HG02870 (cell line): ENCODE data around the gene RPUSD4.

Experiments
- ATAC-seq: cut with Tn5 transposase; IDR thresholded peaks from one replicate; pipeline ENCODE4 v1.9.1; 2021; ENCODE audit warnings: mild to moderate bottlenecking, moderate library complexity; ENCODE audit not compliant: unreplicated experiment

RPUSD4 gene

GRCh38 chr11:126214441-126214840 lies 3.0 kb upstream of the RPUSD4 start:
- ATAC-seq, result no peak

- no peak for ATAC-seq
Measured at GRCh38 chr11:126212089-126212660, 725 bp upstream of the RPUSD4 start.

GRCh38 chr11:126210871-126211235 lies 597 bp downstream of the RPUSD4 start:
- ATAC-seq, result no peak

DNA sequence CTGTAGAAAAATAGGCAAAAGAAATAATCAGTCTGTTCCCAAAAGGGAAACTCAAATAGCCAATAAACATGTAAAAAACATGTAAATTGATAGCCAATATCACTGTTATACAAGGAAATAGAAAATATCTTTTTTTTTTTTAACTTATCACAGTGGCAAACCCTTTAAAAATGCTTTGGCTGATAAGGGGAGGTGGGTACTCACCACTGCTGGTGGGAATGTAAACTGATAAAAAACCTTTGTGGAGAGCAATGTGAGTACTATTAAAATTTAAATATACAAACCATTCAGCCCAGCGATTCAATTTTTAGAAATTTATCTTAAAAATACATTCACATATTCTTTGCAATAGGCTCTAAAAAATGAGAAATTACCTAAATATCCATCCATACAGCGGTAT lies 3.6 kb downstream of the RPUSD4 start:
- ATAC-seq, result no peak

DNA sequence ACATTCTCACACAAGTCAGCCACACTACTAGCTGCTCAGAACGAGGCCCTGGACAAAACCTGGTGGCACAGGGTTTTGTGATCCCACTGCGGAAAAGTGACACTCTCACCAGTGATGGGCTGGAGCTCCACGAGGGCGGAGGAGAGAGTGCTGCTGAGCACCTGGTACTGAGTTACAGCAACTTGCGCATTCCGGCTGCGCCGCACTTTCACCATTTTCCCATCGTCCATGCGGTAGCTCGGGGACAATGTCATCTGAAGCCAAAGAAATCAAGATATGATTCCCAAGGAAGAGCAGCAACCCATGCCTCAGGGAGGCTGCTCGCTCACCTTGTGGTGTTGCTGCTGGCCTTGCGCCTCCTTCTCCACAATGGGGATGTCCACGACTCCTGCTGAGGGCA lies 6.1 kb downstream of the RPUSD4 start:
- ATAC-seq, result no peak

DNA sequence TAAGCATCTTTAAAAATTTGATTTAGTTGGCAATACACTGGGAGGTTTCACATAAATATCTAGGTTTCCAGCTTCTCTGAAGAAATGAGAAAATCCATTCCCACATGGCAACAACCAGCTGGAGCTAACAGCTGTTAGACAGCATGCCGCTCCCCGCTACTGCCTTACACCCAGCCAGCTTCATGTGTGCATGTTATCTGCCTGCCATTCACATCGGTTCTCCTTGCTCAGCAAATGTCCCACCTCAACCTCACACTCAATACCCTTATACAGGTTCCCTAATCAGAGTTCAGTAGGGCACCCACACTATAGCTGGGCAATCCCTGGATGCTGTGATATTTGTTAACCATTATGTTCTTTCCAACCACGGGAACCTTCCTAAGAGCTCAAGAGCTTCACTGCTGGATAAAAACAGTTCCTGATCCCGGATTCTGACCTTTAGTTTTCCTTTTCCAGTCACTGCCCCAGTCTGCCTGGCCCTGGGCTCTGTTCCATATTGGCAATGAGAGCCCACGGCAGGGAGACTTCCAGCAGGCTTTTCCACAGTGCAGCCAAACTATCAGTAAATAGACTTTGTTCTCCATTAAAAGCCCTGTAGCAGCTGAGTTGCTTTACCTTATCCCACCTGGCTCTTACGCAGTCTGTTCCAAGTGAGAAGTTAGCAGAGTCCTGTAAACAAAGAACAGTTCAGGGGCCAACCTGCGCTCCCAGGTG lies 8.6 kb downstream of the RPUSD4 start:
- no peak for ATAC-seq

GRCh38 chr11:126198648-126199047 lies 12.8 kb downstream of the RPUSD4 start:
- no peak for ATAC-seq

GRCh38 chr11:126197277-126197939 lies 14.0 kb downstream of the RPUSD4 start:
- ATAC-seq, result no peak

DNA sequence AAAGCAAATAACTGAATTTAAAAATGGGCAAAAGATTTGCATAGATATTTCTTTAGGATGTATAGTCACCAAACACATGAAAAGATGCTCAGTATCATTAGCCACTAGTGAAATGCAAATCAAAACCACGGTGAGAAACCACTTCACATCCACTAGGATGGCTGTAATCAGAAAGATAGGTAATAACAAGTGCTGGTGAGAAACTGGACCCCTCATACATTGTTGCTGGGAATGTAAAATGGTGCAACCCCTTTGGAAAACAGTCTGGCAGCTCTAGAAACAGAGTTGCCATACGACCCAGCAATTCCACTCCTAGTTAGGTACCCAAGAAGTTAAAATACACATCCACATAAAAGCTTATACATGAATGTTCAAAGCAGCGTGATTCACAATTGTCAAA lies 16.3 kb downstream of the RPUSD4 start:
- no peak for ATAC-seq

- no peak for ATAC-seq
Measured at GRCh38 chr11:126194121-126194543, 17.3 kb downstream of the RPUSD4 start.

DNA sequence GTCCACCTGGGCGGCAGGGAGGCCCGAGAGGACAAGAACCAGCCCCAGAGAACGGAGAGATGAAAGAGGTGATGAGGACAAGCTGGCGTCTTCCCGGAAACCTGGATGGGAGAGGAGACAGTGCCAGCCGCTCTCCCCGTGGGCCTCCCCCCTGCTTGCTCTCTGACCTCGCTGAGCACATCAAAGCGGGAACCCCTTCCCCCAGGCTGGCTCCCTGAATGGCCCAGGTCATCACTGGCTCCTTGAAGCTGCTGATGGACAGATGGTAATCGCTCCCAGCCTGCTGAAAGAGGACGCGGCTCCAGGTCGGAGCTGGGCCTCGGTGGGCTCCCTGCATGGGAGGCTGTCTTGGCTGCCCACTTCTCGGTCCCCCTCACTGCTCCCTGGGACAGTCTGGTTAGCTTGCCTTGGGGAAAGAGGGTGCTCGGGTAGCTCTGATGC lies 18.4 kb downstream of the RPUSD4 start:
- ATAC-seq, result no peak

- ATAC-seq, result no peak
Measured at GRCh38 chr11:126192361-126192760, 19.1 kb downstream of the RPUSD4 start.

GRCh38 chr11:126191379-126192073 lies 19.9 kb downstream of the RPUSD4 start:
- no peak for ATAC-seq

GRCh38 chr11:126190792-126191191 lies 20.7 kb downstream of the RPUSD4 start:
- ATAC-seq, result no peak

- ATAC-seq, result peak; percentile 88
Measured at GRCh38 chr11:126189109-126189929, 22.1 kb downstream of the RPUSD4 start.

GRCh38 chr11:126188332-126189108 lies 22.9 kb downstream of the RPUSD4 start:
- ATAC-seq, result peak; percentile 71

DNA sequence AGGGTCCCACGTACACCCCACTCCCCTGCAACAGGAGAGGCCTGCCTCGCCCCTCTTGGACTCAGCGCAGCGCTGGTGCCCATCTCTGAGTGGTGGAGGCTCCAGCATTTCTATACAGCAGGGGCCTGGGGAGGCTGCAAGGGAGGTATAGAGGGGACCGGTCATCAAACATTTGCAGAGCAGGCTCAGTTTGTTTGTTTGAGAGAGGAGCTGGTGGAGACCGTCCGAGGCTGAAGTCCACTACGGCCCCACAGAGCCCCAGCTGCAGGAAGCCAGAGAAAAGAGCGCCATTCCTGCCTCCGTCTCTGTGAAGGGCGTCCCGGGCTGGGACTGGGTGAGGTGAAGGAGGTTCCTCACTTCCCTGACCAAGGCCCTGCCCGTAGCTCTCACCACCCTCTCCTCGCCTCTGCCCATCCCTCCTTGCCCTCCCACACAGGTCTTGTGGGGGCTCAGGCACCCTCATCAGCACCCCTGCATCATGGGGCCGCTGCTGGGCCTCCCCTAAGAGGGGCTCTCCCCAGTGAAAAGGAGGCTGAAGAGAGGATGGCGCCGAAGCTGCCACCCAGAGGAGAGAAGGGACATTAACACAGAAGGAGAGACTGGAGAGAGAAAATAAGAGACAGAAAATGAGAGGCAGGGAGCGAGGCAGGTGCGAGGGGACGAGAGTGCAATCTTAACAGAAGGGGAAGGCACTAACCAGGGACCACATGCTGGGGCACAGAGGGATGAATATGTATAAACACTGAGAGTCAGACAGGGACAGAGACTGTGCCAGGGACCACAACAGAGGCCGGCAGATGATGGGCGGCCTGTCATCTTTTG lies 24.5 kb downstream of the RPUSD4 start:
- no peak for ATAC-seq

GRCh38 chr11:126186025-126186698 lies 25.3 kb downstream of the RPUSD4 start:
- ATAC-seq, result no peak
